GM10266 (cell line): Measurements from ENCODE around the gene EML1.

ENCODE experiments used
- DNase-seq: peaks from one replicate; pipeline ENCODE4 v3.0.0; 2012; ENCODE audit errors: extremely low spot score
- CTCF ChIP-seq: IDR thresholded peaks from 2 replicates; pipeline ENCODE4 v1.5.1; 2012; ENCODE audit warnings: mild to moderate bottlenecking, low read depth; ENCODE audit not compliant: control insufficient read depth, insufficient read depth; ENCODE audit errors: missing control alignments

Gene EML1

GRCh38 chr14:99816642-99817041, 23.4 kb downstream of the EML1 start:
- no peak for TF ChIP-seq CTCF

GRCh38 chr14:99817331-99817730, 24.1 kb downstream of the EML1 start:
- TF ChIP-seq CTCF, result no peak
- DNase-seq, result no peak

More at GRCh38 chr14:99816642-99817041, 23.4 kb downstream of the EML1 start:
- DNase-seq, result no peak

GRCh38 chr14:99818503-99819036, 25.4 kb downstream of the EML1 start:
- TF ChIP-seq CTCF, result no peak
- no peak for DNase-seq

- no peak for TF ChIP-seq CTCF
- DNase-seq, result no peak
Measured at GRCh38 chr14:99819514-99819913, 26.3 kb downstream of the EML1 start.

- DNase-seq, result no peak
Measured at GRCh38 chr14:99820702-99821331, 27.6 kb downstream of the EML1 start.

GRCh38 chr14:99821519-99822508, 28.6 kb downstream of the EML1 start:
- DNase-seq, result no peak
- no peak for TF ChIP-seq CTCF

More at GRCh38 chr14:99820702-99821331, 27.6 kb downstream of the EML1 start:
- no peak for TF ChIP-seq CTCF
